NCI-H2029 (cell line): ENCODE data around the gene IL19.
"Not testable (repeated sequence)": the region's sequence is repeated elsewhere in the genome, so short reads cannot be mapped to it uniquely, and the experiment has no call there.

ENCODE experiments used
- DNase-seq: peaks from one replicate; lab custom pipeline; 2025; lab: John Stamatoyannopoulos, UW

IL19 gene

GRCh38 chr1:206776229-206776628 lies 5.7 kb downstream of the IL19 start:
- no peak for DNase-seq

GRCh38 chr1:206778031-206778430 lies 7.5 kb downstream of the IL19 start:
- DNase-seq, result no peak

DNA sequence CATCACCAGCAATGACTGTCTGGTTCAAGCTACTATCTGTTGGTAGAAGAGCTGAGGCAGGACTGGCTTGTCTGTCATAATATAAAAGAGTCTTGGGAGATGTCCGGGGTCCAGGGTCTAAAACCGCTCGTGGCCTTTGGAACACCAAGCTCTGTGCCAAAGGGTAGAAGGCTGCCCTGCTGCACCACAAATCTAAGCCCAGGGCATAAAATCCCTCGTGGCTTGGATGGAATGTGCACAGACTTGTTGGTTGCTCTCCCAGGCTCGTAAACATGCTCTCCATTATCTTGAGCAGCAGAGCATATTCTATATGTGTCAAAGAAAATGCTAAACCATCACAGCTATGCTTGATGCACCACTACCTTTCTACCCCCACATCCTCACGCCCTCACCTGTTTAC lies 8.3 kb downstream of the IL19 start:
- not testable (repeated sequence) for DNase-seq

- DNase-seq, result no peak
These were observed 9.1 kb downstream of the IL19 start for GRCh38 chr1:206779638-206780037.

DNA sequence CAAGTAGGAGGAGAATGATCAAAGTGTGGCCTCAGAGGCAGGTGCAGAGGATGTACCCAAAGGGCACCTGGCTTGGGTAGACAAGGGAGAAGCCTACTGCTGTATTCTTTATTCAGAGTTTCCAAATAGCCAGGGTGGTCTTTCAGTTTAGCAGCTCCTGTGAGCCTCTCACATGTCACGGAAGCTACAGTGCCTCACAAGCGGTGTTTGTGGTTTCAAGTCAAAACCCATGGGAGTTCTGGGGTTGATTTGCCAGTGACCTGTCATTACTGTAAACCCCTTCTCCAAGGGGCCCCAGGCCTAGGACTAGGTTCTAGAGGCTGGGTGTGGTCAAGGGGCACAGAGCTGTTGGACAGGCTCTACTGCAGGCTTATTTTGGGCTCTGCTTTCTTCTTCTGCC lies 11.9 kb downstream of the IL19 start:
- no peak for DNase-seq

GRCh38 chr1:206783506-206783905 lies 12.9 kb downstream of the IL19 start:
- no peak for DNase-seq

DNA sequence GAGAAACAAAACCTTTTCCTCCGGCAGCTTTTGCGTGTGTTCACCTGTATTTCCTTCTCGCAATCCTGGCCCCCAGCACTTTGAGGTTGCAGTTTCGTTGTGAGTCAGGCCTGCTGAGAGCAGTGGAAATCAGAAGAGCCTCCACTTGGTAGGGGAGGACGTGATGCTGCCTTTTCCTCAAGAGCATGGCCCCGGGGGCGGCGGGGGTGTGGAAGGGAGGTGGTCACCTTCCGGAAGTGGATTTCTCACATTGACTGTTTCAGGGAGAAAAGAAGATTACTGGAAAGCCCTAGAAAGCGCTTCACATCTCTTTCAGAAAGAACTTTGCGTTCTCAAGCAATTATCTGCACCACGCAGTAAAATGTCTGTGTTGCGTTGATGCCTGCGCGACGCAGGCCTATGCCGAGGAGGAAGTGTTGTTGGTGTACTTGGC lies 13.9 kb downstream of the IL19 start:
- DNase-seq, result no peak

GRCh38 chr1:206785182-206785765 lies 14.7 kb downstream of the IL19 start:
- DNase-seq, result no peak

GRCh38 chr1:206786212-206786886 lies 15.8 kb downstream of the IL19 start:
- no peak for DNase-seq

GRCh38 chr1:206787891-206788290 lies 17.3 kb downstream of the IL19 start:
- no peak for DNase-seq

DNA sequence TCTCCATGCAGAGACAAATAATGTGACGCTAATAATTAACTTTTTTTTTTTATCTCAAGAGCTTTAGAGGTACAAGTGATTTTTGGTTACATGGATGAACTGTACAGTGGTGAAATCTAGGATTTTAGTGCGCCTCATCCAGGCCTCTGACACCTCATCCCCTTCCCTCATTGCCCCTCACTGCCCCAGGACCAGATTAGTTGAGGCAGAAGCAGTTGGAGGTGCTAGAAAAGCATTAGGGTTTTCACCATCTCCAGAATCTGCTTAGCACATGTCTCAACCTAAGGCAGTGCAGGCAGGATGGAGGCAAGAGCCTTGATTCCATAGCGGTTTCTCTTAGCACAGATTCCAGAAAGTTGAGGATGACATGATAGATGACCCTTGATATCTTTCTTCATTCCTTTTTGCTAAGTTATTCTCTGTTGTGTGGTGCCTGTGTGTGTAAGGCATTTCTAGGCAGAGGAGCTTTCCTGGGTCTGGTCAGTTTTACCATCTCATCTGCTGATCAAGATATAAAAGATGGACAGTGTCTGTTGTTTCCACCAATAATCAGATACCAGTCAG lies 18.0 kb downstream of the IL19 start:
- no peak for DNase-seq

DNA sequence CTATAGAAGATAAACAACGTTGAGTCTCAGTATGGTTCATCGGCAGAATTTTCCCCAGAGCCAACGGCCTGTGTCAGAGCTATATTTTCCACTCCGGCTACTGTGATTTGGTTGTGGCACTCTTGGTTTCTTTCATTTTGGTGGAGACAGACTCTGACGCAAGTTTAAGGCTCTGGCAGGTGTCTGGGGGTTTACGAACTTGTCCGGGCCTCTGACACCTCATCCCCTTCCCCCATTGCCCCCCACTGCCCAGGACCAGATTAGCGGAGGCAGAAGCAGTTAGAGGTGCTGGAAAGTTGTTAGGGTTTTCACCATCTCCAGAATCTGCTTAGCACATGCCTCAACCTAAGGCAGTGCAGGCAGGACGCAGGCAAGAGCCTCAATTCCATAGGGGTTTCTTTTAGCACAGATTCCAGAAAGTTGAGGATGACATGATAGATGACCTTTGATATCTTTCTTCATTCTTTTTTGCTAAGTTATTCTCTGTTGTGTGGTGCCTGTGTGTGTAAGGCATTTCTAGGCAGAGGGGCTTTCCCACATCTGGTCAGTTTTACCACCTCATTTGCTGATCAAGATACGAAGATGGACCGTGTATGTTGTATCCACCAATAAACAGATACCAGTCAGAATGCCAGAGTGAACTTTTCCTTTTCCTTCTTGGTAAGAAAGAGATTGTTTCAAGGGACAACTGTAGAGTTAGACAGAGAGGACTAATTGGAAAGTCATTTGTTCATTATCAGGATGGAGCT lies 20.1 kb downstream of the IL19 start:
- no peak for DNase-seq

DNA sequence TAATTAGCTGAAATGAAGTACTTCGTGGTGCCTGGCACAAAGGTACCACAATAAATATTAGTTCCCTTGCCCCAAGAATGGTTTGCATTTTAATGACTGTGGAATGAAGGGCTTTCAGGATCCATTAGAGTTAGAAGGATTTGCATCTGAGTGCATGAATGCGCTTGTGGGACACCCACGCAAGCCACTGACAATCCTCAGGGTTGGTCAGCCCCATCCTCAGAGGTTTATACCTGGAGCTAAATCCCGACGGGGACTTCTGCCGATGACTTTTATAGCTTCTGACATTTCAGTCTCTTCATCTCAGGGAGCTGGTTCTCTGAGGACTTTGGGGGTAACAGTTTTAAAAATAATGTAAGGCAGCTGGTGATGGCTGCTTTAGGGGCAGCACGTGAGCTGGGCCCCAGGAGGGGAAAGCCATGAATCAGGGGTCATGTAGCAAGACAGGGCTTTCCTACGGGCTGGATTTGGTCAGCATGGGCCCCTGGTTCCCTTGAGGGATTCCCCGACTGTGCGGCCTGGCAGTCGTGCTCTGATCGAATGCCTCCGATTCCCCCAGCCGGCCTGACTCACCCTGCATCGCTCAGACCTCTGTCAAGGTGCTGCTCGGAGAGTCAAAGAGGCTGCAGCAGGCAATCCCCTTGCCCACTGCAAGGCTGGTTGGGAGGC lies 22.5 kb downstream of the IL19 start:
- no peak for DNase-seq

DNA sequence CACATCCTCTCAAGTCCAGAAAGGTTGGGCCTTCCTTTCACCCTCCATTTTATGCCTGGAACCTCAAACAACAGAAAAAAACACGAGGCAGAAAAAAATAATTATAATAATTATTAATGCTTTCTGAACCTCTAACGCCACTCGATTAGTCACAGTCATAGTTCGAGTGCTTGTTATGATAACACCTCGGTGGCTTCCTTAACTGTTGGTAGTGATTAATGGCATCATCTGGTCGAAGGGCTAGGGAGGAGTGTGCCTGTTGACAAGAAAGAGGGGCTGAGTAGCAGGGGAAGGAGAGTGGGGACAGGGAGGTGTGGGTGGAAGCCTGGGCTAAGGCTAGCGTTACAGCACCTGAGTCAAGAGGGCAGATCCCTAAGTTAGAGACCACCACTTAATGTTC lies 23.0 kb downstream of the IL19 start:
- no peak for DNase-seq

DNA sequence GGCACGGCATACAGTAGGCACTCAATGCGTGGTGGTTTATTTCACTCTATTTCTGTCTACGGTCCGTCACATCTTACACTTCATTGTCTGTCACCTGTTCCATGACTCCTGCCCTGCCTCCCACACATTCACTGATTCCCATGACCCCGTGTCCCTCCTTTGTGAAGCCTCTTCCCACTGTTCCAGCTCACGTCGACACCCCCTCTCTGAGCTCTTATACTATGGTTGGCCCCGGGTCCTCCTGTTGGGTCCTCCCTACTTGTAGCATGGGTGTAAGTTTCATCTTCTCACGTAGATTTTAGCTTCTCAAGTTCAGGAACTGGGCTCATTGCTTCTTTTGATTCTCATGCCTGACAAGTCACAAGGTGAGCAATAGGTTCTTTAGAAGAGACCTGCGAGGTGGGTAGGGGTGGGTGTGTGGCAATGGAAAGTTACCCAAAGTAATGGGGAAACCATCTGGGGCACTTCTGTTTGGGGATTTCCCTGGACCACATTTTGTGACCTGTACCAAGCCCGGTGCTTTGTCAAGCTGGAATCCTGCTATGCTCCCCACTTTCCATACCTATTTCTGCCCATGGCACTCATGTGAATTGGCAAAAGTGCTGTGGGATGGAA lies 23.8 kb downstream of the IL19 start:
- no peak for DNase-seq

DNA sequence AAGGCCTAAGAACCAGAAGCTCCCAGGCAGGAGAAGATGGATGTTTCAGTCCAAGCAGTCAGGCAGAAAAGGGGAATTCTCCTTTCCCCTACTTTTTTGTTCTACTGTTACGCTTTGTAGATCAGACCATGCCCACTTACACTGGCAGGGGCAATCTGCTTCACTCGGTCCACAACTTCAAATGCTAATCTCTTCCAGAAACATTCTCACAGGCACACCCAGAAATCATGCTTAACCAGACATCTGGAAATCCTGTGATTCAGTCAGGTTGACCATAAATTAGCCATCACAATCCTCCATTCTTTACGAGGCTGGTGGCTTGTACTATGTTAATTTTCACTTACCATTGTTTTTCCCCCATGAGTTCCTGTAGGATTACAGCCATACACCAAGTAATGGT lies 25.5 kb downstream of the IL19 start:
- no peak for DNase-seq

DNA sequence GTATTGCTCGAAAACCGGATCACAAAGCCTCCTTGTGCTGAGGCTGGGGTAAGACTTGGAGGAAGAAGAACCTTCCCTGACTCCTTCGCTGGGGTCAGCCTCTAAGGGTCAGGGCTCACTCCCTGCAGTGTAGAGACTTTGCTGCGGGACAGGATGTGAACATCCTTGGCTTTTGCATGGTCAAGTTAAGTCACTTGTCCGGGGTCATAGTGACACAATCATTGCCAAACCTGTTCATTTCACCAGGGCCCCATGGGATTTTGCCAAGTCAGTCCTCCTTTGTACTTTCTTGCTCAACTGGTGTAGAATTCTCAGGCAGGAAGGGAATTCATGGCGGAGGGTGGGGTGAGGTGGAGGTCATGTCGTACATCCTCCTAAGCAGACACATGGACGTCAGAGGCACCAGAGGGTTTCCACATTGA lies 26.4 kb downstream of the IL19 start:
- no peak for DNase-seq

GRCh38 chr1:206797534-206798383 lies 27.2 kb downstream of the IL19 start:
- no peak for DNase-seq

- no peak for DNase-seq
These were observed 27.9 kb downstream of the IL19 start for GRCh38 chr1:206798384-206798996.

DNA sequence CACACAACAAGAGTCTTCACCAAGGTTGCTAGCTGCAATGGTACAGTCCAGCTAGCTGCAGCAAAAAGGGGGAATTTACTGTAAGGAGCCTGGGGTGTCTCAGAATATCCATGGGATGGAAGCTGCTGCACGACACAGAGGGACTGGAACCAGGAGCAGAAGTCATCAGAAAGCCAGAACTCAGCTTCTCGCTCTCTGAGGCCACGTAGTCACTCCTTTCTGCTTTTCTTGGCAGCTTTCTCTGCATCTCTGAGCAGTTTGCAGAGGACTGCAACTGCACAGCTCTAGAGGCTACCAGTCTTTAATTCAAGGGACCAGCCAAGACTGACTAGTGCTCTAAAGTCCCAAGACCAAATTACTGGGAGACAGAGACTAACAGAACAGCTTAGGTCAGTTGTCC lies 28.7 kb downstream of the IL19 start:
- no peak for DNase-seq

GRCh38 chr1:206800411-206800810 lies 29.8 kb downstream of the IL19 start:
- DNase-seq, result no peak
